ENCODE measurements around the gene LYL1. TPM values are rescaled to one million over a fixed set of nuclear protein-coding genes. Genes with fewer than 3 reads are reported as not detected.

The LYL1 gene
- total and polyA plus RNA-seq, 2 of the 4 experiments (the other 2 are of a cell fraction): 0.36 to 0.39 TPM

DNA sequence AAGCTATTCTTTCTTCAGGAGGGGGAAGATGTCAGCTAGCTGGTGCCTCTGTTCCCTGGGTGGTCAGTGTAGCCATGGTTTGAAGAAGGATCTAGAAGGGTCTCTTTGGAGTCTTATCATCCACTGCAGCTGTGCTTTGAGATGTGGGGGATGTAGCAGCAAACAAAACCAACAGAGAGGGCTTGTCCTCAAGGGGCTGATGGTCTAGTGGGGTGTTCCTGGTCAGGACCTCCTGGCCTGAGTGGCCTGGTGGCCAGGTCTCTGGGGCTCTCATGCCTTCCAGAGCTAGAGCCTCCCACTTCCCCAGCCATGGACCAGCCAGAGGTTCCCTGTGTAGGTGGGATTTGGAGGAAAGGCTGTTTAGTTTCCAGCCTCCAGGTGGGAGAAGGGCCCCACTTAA lies 40.3 kb downstream of the LYL1 start:
- Histone ChIP-seq H2BK5ac (ENCODE audit: low read depth, low read length, poor library complexity, severe bottlenecking) (no peak overlapping the region), H3K36me3 (ENCODE audit: control insufficient read depth, insufficient read depth, low read length) (peaks cover 10% of the 10 kb centered on the region), H4K5ac (ENCODE audit: low read depth, low read length) (no peak overlapping the region), H3K27me3 (ENCODE audit: control insufficient read depth, insufficient read depth, low read length) (no peaks in the 10 kb centered on the region), H3K9me1 (ENCODE audit: insufficient read depth, low read length) (0 out of 2 replicates have a peak, but pooled peaks cover 5% of the 10 kb centered on the region), H3K4me3 (ENCODE audit: insufficient read depth, low read depth, low read length) (no peak overlapping the region), H3K14ac (replicated peaks; ENCODE audit: low read depth, low read length) (no peak overlapping the region), H3K4me1 (ENCODE audit: control insufficient read depth, insufficient read depth, low read length) (peaks cover 31% of the 10 kb centered on the region), H2BK20ac (ENCODE audit: low read depth, low read length) (no peak overlapping the region), H3K27ac (ENCODE audit: insufficient read depth, low read length) (no peak overlapping the region), H2BK120ac (ENCODE audit: low read depth, low read length) (no peak overlapping the region), H2AK9ac (replicated peaks; ENCODE audit: low read depth, low read length, poor library complexity) (no peak overlapping the region), H4K8ac (ENCODE audit: low read depth in 2 of 2, low read length in 2 of 2) (0 out of 4 replicates have a peak overlapping the region, but pooled peaks of 1 of the 2 experiments have one; percentile 24), H3K18ac (ENCODE audit: low read depth, low read length) (no peak overlapping the region), H3K79me1 (ENCODE audit: low read depth in 1 of 2, low read length in 2 of 2) (peaks cover 43 to 89% of the 10 kb centered on the region in 2 experiments), H4K20me1 (ENCODE audit: insufficient read depth, low read length) (peaks cover 23% of the 10 kb centered on the region; the same call in 1 of the 2 replicates), H3K9me3 (ENCODE audit: control insufficient read depth, insufficient read depth, low read length) (no peaks in the 10 kb centered on the region), H3K56ac (ENCODE audit: extremely low read depth, insufficient read depth, low read length) (no peak overlapping the region), H3K9ac (ENCODE audit: low read depth, low read length) (no peak overlapping the region), H3K23ac (ENCODE audit: low read depth, low read length) (peak overlapping the region; percentile 60), H2AFZ (replicated peaks; ENCODE audit: low read length, poor library complexity) (no peak overlapping the region), H2AK5ac (ENCODE audit: low read depth, low read length) (no peak overlapping the region), H2BK15ac (ENCODE audit: low read depth, low read length) (no peak overlapping the region), H3K4me2 (ENCODE audit: low read depth, low read length) (no peak overlapping the region), H4K91ac (ENCODE audit: insufficient read depth, low read depth, low read length) (no peak overlapping the region), H3K4ac (ENCODE audit: low read depth, low read length) (no peak overlapping the region)
- in situ Hi-C loops (cut with MboI; ENCODE audit: low sequenced_read_pairs) (no loop called here), dilution Hi-C loops (cut with HindIII; ENCODE audit: low sequenced_read_pairs, unreplicated experiment) (no loop called here), intact Hi-C loops (cut with micrococcal nuclease) (loop anchor here (5.0 kb wide), 1 partner anchor 65 kb away; the partner anchor contains the start of gene NFIX)
- POLR2A ChIA-PET (ENCODE audit: unreplicated experiment): no interaction called here
- no peak for ATAC-seq (ENCODE audit: low read depth)
- CTCF ChIA-PET: interaction anchor here (1.1 to 2.7 kb wide), 4 partner anchors 32 to 85 kb away, joined by 8 to 25 read pairs (median 16); no protein-coding TSS in a partner anchor
- DNase-seq: no peak
- BruUV-seq (replicated peaks): no TSS peak
- TF ChIP-seq, protein P1, sequence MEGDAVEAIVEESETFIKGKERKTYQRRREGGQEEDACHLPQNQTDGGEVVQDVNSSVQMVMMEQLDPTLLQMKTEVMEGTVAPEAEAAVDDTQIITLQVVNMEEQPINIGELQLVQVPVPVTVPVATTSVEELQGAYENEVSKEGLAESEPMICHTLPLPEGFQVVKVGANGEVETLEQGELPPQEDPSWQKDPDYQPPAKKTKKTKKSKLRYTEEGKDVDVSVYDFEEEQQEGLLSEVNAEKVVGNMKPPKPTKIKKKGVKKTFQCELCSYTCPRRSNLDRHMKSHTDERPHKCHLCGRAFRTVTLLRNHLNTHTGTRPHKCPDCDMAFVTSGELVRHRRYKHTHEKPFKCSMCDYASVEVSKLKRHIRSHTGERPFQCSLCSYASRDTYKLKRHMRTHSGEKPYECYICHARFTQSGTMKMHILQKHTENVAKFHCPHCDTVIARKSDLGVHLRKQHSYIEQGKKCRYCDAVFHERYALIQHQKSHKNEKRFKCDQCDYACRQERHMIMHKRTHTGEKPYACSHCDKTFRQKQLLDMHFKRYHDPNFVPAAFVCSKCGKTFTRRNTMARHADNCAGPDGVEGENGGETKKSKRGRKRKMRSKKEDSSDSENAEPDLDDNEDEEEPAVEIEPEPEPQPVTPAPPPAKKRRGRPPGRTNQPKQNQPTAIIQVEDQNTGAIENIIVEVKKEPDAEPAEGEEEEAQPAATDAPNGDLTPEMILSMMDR (conservative IDR thresholded peaks at IDR 0.05; ENCODE audit: low read depth, low read length): no peak
- TF ChIP-seq USF2 (IDR thresholded peaks at IDR 0.05; ENCODE audit: low read depth, low read length) (no peak), BHLHE40 (IDR thresholded peaks at IDR 0.05; ENCODE audit: low read depth, low read length) (no peak), RAD21 (IDR thresholded peaks at IDR 0.05; ENCODE audit: low read length) (no peak), NFE2L2 (IDR thresholded peaks at IDR 0.05; ENCODE audit: low read depth, low read length) (no peak), CHD1 (IDR thresholded peaks at IDR 0.05; ENCODE audit: low read depth, low read length) (no peak), CEBPB (IDR thresholded peaks at IDR 0.05; ENCODE audit: low read depth, low read length) (no peak), MAZ (IDR thresholded peaks at IDR 0.05; ENCODE audit: borderline replicate concordance, low read depth, low read length) (no peak), MAFK (IDR thresholded peaks at IDR 0.05; ENCODE audit: low read depth, low read length) (no peak)
